Mesodermal cell (in vitro differentiated cells): Measurements from ENCODE around the gene OR51E2.

Experiments used
- H3K27ac ChIP-seq: 2 replicates; pipeline ENCODE4 v1.7.0; 2013; ENCODE audit warnings: mild to moderate bottlenecking, low read depth, low read length, moderate library complexity; ENCODE audit not compliant: severe bottlenecking
- H3K36me3 ChIP-seq: 2 replicates; pipeline ENCODE4 v1.7.1; 2013; ENCODE audit warnings: mild to moderate bottlenecking, low read length, moderate library complexity; ENCODE audit not compliant: control insufficient read depth, insufficient read depth
- H3K4me1 ChIP-seq: one replicate; pipeline ENCODE4 v1.7.1; 2013; ENCODE audit warnings: mild to moderate bottlenecking, low read length; ENCODE audit not compliant: insufficient read depth, control insufficient read depth, poor library complexity, severe bottlenecking
- H3K4me3 ChIP-seq: 2 replicates; pipeline ENCODE4 v1.7.0; 2013; ENCODE audit warnings: low read length, control low read depth, mild to moderate bottlenecking; ENCODE audit not compliant: insufficient read depth, poor library complexity, severe bottlenecking; ENCODE audit errors: extremely low read depth
- H3K9me3 ChIP-seq: 2 replicates; pipeline ENCODE4 v1.7.1; 2013; ENCODE audit warnings: mild to moderate bottlenecking, low read length, moderate library complexity; ENCODE audit not compliant: control insufficient read depth
- WGBS, 2 experiments: methylation state at CpG; one replicate each; pipeline ENCODE4 v1.1.5; 2013; ENCODE audit warnings: missing lambda C conversion rate in 2 of 2; ENCODE audit not compliant: insufficient coverage in 2 of 2; 5-methylcytosine and 5-hydroxymethylcytosine counted together

The OR51E2 gene

GRCh38 chr11:4664786-4665185, 32.9 kb downstream of the OR51E2 start:
- H3K4me3 ChIP-seq: no peak overlapping the region
- WGBS, 2 experiments: 75 to 93% methylated on average over 1 to 2 of the region's 3 CpGs
- no peak overlapping the region for H3K27ac ChIP-seq
- no peaks in the 10 kb centered on the region for H3K9me3 ChIP-seq
- H3K36me3 ChIP-seq: no peaks in the 10 kb centered on the region
- no peaks in the 10 kb centered on the region for H3K4me1 ChIP-seq

GRCh38 chr11:4664183-4664582, 33.5 kb downstream of the OR51E2 start:
- 86 to 100% methylated on average over 1 to 2 of the region's 3 CpGs for WGBS, 2 experiments
- Histone ChIP-seq H3K4me1 (peaks cover 4% of the 10 kb centered on the region), H3K36me3 (no peaks in the 10 kb centered on the region), H3K9me3 (no peaks in the 10 kb centered on the region), H3K27ac (no peak overlapping the region), H3K4me3 (no peak overlapping the region)

GRCh38 chr11:4662876-4663275, 34.8 kb downstream of the OR51E2 start:
- no peaks in the 10 kb centered on the region for H3K36me3 ChIP-seq
- 91 to 100% methylated on average over 2 to 6 of the region's 6 CpGs for WGBS, 2 experiments
- peaks cover 7% of the 10 kb centered on the region for H3K4me1 ChIP-seq
- H3K4me3 ChIP-seq: no peak overlapping the region
- H3K27ac ChIP-seq: no peak overlapping the region
- H3K9me3 ChIP-seq: no peaks in the 10 kb centered on the region

- 94 to 96% methylated on average over 3 to 4 of the region's 5 CpGs for whole genome bisulfite sequencing, 2 experiments
- Histone ChIP-seq H3K36me3 (no peaks in the 10 kb centered on the region), H3K4me1 (peaks cover 7% of the 10 kb centered on the region), H3K9me3 (no peaks in the 10 kb centered on the region), H3K27ac (no peak overlapping the region), H3K4me3 (no peak overlapping the region)
Observed at GRCh38 chr11:4658629-4659445, 38.8 kb downstream of the OR51E2 start.

GRCh38 chr11:4654635-4655369, 42.9 kb downstream of the OR51E2 start:
- WGBS, 2 experiments: 73 to 75% methylated on average over 1 of the region's 2 CpGs
- Histone ChIP-seq H3K4me1 (peaks cover 7% of the 10 kb centered on the region), H3K36me3 (no peaks in the 10 kb centered on the region), H3K4me3 (no peak overlapping the region), H3K9me3 (no peaks in the 10 kb centered on the region), H3K27ac (no peak overlapping the region)

GRCh38 chr11:4647766-4648165, 49.9 kb downstream of the OR51E2 start:
- H3K4me3 ChIP-seq: no peak overlapping the region
- H3K9me3 ChIP-seq: no peaks in the 10 kb centered on the region
- H3K4me1 ChIP-seq: no peaks in the 10 kb centered on the region
- no peaks in the 10 kb centered on the region for H3K36me3 ChIP-seq
- WGBS, 2 experiments: 89 to 92% methylated on average over 4 of the region's 4 CpGs
- H3K27ac ChIP-seq: no peak overlapping the region

- Histone ChIP-seq H3K4me3 (no peak overlapping the region), H3K4me1 (peaks cover 5% of the 10 kb centered on the region), H3K27ac (no peak overlapping the region), H3K9me3 (no peaks in the 10 kb centered on the region), H3K36me3 (no peaks in the 10 kb centered on the region)
- WGBS, 2 experiments: 100% methylated on average over 1 of the region's 2 CpGs
Observed at GRCh38 chr11:4645974-4646373, 51.7 kb downstream of the OR51E2 start.

- WGBS, 2 experiments: 84 to 90% methylated on average over 2 to 3 of the region's 4 CpGs
- H3K9me3 ChIP-seq: no peaks in the 10 kb centered on the region
- H3K36me3 ChIP-seq: no peaks in the 10 kb centered on the region
- no peak overlapping the region for H3K4me3 ChIP-seq
- no peak overlapping the region for H3K27ac ChIP-seq
- H3K4me1 ChIP-seq: peaks cover 5% of the 10 kb centered on the region
Observed at GRCh38 chr11:4644233-4644632, 53.4 kb downstream of the OR51E2 start.

GRCh38 chr11:4643682-4644081, 54.0 kb downstream of the OR51E2 start, which contains the start of gene OR51E1:
OR51E1 (plus strand) TSS chr11:4643982; CDS start chr11:4652527, 8,545 bp downstream.
- Histone ChIP-seq H3K9me3 (no peaks in the 10 kb centered on the region), H3K36me3 (no peaks in the 10 kb centered on the region), H3K4me1 (peaks cover 5% of the 10 kb centered on the region), H3K4me3 (no peak within 1 kb of the TSS), H3K27ac (no peak within 1 kb of the TSS)
- 91 to 97% methylated on average over 2 to 3 of the region's 3 CpGs for WGBS, 2 experiments

GRCh38 chr11:4643076-4643475, 54.6 kb downstream of the OR51E2 start:
- peaks cover 5% of the 10 kb centered on the region for H3K4me1 ChIP-seq
- no peak overlapping the region for H3K27ac ChIP-seq
- no peak overlapping the region for H3K4me3 ChIP-seq
- H3K36me3 ChIP-seq: no peaks in the 10 kb centered on the region
- H3K9me3 ChIP-seq: no peaks in the 10 kb centered on the region
- 44 to 50% methylated on average over 2 to 4 of the region's 5 CpGs for WGBS, 2 experiments

GRCh38 chr11:4642043-4642442, 55.6 kb downstream of the OR51E2 start:
- H3K4me3 ChIP-seq: no peak overlapping the region
- H3K36me3 ChIP-seq: no peaks in the 10 kb centered on the region
- 85 to 86% methylated on average over 4 to 7 of the region's 7 CpGs for WGBS, 2 experiments
- no peaks in the 10 kb centered on the region for H3K9me3 ChIP-seq
- no peak overlapping the region for H3K27ac ChIP-seq
- peaks cover 5% of the 10 kb centered on the region for H3K4me1 ChIP-seq
